Parathyroid adenoma (tissue), 2 donors: ENCODE data around the gene UBP1.
"Not testable (repeated sequence)": the region's sequence is repeated elsewhere in the genome, so short reads cannot be mapped to it uniquely, and the experiment has no call there.

Experiments used
- H2AFZ ChIP-seq: fragments of 300-600 bp; sonication (generic); one replicate; pipeline ENCODE4 v1.7.0; 2017; ENCODE audit warnings: antibody characterized with exemption, mild to moderate bottlenecking
- H3K27ac ChIP-seq: fragments of 300-600 bp; sonication (generic); one replicate; pipeline ENCODE4 v1.7.0; 2017
- H3K27me3 ChIP-seq: fragments of 300-600 bp; sonication (generic); one replicate; pipeline ENCODE4 v1.7.0; 2017; ENCODE audit warnings: low read length; ENCODE audit not compliant: control insufficient read depth, insufficient read depth
- H3K36me3 ChIP-seq: fragments of 300-600 bp; sonication (generic); one replicate; pipeline ENCODE4 v1.7.0; 2017; ENCODE audit warnings: low read length; ENCODE audit not compliant: control insufficient read depth, insufficient read depth
- H3K4me1 ChIP-seq: fragments of 300-600 bp; sonication (generic); one replicate; pipeline ENCODE4 v1.7.0; 2017; ENCODE audit warnings: control low read depth
- H3K4me2 ChIP-seq: fragments of 300-600 bp; sonication (generic); one replicate; pipeline ENCODE4 v1.7.0; 2017; ENCODE audit warnings: low read length
- H3K4me3 ChIP-seq: fragments of 300-600 bp; sonication (generic); one replicate; pipeline ENCODE4 v1.7.0; 2017; ENCODE audit warnings: low read depth, low read length
- H3K79me2 ChIP-seq: fragments of 300-600 bp; sonication (generic); one replicate; pipeline ENCODE4 v1.7.0; 2017; ENCODE audit warnings: control low read depth
- H3K9ac ChIP-seq: fragments of 300-600 bp; sonication (generic); one replicate; pipeline ENCODE4 v1.7.0; 2017; ENCODE audit warnings: mild to moderate bottlenecking
- H3K9me3 ChIP-seq: fragments of 300-600 bp; sonication (generic); one replicate; pipeline ENCODE4 v1.7.0; 2017; ENCODE audit warnings: low read length; ENCODE audit not compliant: control insufficient read depth
- TF ChIP-seq, protein P1 (sequence below): fragments of 300-600 bp; sonication (generic); IDR thresholded peaks from one replicate; pipeline ENCODE4 v1.7.0; 2017; ENCODE audit warnings: antibody characterized with exemption, mild to moderate bottlenecking
- donor health status: primary hyperparathyroidism.

UBP1 gene

DNA sequence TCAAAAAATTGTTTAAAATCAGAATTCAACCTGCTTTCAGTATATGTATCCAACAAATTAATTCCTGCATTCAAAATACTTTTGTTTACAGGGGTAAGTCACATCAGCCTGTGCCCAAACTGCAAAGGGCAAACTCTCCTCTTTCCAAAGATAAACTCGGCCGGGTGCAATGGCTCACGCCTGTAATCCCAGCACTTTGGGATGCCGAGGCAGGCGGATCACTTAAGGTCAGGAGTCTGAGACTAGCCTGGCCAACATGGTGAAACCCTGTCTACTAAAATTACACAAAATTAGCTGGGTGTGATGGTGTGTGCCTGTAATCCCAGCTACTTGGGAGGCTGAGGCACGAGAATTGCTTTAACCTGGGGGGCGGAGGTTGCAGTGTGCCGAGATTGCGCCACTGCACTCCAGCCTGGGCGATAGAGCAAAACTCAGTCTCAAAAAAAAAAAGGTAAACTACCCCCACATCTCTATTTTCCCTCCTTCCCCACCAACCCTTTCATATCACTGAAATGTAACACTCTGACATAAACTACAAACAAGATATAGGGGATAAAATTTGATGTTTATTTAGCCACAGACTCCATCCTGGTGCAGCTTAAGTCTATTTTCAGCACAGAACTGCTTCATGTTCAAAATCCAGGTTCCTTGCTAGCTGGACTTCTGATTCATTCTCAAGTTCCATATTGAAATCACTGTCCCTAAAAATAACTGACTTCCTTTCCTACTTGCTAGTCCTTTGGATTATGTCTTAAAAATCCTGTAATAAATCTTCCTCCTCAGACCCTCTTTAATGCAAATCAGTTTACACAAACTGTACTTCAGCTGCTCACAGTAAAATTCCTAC, 15.4 kb downstream of the UBP1 start:
- H3K36me3 ChIP-seq: no peaks in the 10 kb centered on the region
- H3K4me3 ChIP-seq: no peak overlapping the region
- H3K27me3 ChIP-seq: no peaks in the 10 kb centered on the region
- H3K9ac ChIP-seq: no peak overlapping the region
- H3K4me2 ChIP-seq: no peak overlapping the region
- peaks cover 18% of the 10 kb centered on the region for H3K79me2 ChIP-seq
- TF ChIP-seq, protein P1, sequence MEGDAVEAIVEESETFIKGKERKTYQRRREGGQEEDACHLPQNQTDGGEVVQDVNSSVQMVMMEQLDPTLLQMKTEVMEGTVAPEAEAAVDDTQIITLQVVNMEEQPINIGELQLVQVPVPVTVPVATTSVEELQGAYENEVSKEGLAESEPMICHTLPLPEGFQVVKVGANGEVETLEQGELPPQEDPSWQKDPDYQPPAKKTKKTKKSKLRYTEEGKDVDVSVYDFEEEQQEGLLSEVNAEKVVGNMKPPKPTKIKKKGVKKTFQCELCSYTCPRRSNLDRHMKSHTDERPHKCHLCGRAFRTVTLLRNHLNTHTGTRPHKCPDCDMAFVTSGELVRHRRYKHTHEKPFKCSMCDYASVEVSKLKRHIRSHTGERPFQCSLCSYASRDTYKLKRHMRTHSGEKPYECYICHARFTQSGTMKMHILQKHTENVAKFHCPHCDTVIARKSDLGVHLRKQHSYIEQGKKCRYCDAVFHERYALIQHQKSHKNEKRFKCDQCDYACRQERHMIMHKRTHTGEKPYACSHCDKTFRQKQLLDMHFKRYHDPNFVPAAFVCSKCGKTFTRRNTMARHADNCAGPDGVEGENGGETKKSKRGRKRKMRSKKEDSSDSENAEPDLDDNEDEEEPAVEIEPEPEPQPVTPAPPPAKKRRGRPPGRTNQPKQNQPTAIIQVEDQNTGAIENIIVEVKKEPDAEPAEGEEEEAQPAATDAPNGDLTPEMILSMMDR: no peak
- H3K4me1 ChIP-seq: no peaks in the 10 kb centered on the region
- no peak overlapping the region for H2AFZ ChIP-seq
- no peak overlapping the region for H3K27ac ChIP-seq
- H3K9me3 ChIP-seq: no peaks in the 10 kb centered on the region

DNA sequence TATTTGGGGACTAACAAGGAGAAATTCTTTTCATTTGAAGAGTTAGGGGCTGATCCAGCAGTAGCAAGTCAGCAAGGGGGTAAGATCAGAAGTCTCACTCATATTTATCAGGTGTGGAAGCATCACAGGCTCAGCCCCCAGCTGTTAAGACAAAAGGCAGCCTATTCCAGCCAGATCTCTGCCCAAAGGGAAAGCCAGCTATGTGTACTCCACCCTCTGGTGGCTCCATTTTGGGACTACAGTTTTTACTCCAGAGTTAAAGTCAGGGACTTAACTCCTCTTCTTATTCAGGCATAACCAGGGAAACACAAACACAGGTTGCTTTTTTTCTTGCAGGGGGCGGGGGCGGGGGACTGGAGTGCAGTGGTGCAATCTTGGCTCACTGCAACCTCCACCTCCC, 19.2 kb downstream of the UBP1 start:
- H3K9ac ChIP-seq: no peak overlapping the region
- H3K36me3 ChIP-seq: no peaks in the 10 kb centered on the region
- no peaks in the 10 kb centered on the region for H3K27me3 ChIP-seq
- H3K4me2 ChIP-seq: no peak overlapping the region
- H3K79me2 ChIP-seq: no peaks in the 10 kb centered on the region
- no peak overlapping the region for H2AFZ ChIP-seq
- no peaks in the 10 kb centered on the region for H3K9me3 ChIP-seq
- no peaks in the 10 kb centered on the region for H3K4me1 ChIP-seq
- H3K4me3 ChIP-seq: no peak overlapping the region
- TF ChIP-seq, protein P1: no peak
- no peak overlapping the region for H3K27ac ChIP-seq

- no peak overlapping the region for H3K4me3 ChIP-seq
- H3K27ac ChIP-seq: no peak overlapping the region
- no peaks in the 10 kb centered on the region for H3K36me3 ChIP-seq
- no peaks in the 10 kb centered on the region for H3K9me3 ChIP-seq
- H2AFZ ChIP-seq: no peak overlapping the region
- no peaks in the 10 kb centered on the region for H3K4me1 ChIP-seq
- TF ChIP-seq, protein P1: no peak
- H3K4me2 ChIP-seq: no peak overlapping the region
- H3K79me2 ChIP-seq: no peaks in the 10 kb centered on the region
- H3K9ac ChIP-seq: no peak overlapping the region
- no peaks in the 10 kb centered on the region for H3K27me3 ChIP-seq
These were observed 20.3 kb downstream of the UBP1 start for GRCh38 chr3:33419948-33420347.

GRCh38 chr3:33417066-33417673, 23.0 kb downstream of the UBP1 start:
- Histone ChIP-seq H3K27ac (no peak overlapping the region), H3K4me1 (no peaks in the 10 kb centered on the region), H3K9ac (no peak overlapping the region), H3K36me3 (no peaks in the 10 kb centered on the region), H3K79me2 (no peaks in the 10 kb centered on the region), H3K27me3 (no peaks in the 10 kb centered on the region), H2AFZ (no peak overlapping the region), H3K4me3 (no peak overlapping the region), H3K4me2 (no peak overlapping the region), H3K9me3 (no peaks in the 10 kb centered on the region)
- TF ChIP-seq, protein P1: no peak

- H3K4me1 ChIP-seq, H3K79me2 ChIP-seq, H3K4me2 ChIP-seq, H3K36me3 ChIP-seq, H3K4me3 ChIP-seq, H3K27ac ChIP-seq, H3K27me3 ChIP-seq, H3K9ac ChIP-seq, H2AFZ ChIP-seq, H3K9me3 ChIP-seq: not testable (repeated sequence)
These were observed 29.4 kb downstream of the UBP1 start for GRCh38 chr3:33410816-33411215.
